ENCODE data around the gene KCNH1.

KCNH1 gene

DNA sequence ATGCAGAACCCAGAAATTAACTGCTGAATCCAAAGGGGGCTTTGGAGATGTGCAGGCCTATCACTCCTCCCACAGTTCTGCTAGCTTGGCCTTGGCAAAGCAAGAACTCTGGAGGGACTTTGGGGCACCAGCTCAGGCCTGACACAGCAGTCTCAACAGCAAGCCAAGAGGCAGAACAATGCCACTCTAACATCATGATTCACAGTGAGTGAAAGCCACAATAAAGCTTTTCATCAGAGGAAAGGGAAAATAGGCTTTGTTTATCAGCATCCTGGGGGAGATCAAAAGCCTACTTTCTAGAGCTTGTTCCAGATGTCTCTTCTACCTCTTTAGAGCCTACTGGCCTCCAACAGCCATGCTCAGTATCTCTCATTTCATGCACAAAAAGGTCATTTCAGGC is 283.4 kb downstream of the KCNH1 start:
- H3K27ac ChIP-seq (ENCODE audit: low read length) = no peak overlapping the region
- no peak overlapping the region for H3K4me3 ChIP-seq (ENCODE audit: low read length)
- no peak overlapping the region for H3K9ac ChIP-seq (ENCODE audit: low read depth, low read length)
- no peaks in the 10 kb centered on the region for H3K27me3 ChIP-seq (ENCODE audit: insufficient read depth, low read length)
- no peaks in the 10 kb centered on the region for H3K9me3 ChIP-seq (ENCODE audit: insufficient read depth, low read depth, low read length)
- H3K36me3 ChIP-seq (ENCODE audit: insufficient read depth, low read depth, low read length) = no peaks in the 10 kb centered on the region
- no peaks in the 10 kb centered on the region for H3K4me1 ChIP-seq (ENCODE audit: insufficient read depth, low read length)

DNA sequence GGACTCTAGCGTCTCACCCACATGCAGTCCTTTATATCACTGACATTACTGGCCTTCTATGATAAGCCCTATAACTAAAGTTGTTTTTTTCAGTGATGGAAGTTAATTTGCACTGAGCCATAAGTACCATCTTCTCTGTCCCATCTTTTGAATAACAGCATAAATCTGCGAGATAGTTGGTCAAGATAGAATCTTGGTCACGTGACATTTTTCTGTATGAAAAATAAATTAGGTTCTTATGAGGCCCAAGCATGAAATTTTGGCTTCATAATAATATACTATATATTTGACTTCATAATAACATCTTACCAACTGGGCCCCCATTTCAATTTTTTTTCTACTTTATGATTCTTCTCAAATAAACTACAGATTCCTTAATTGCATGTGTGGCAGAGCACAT is 285.5 kb downstream of the KCNH1 start:
- H3K4me3 ChIP-seq (ENCODE audit: low read length) = no peak overlapping the region
- H3K9me3 ChIP-seq (ENCODE audit: insufficient read depth, low read depth, low read length) = no peaks in the 10 kb centered on the region
- H3K4me1 ChIP-seq (ENCODE audit: insufficient read depth, low read length) = no peaks in the 10 kb centered on the region
- H3K27me3 ChIP-seq (ENCODE audit: insufficient read depth, low read length) = no peaks in the 10 kb centered on the region
- no peak overlapping the region for H3K9ac ChIP-seq (ENCODE audit: low read depth, low read length)
- no peak overlapping the region for H3K27ac ChIP-seq (ENCODE audit: low read length)
- H3K36me3 ChIP-seq (ENCODE audit: insufficient read depth, low read depth, low read length) = no peaks in the 10 kb centered on the region

DNA sequence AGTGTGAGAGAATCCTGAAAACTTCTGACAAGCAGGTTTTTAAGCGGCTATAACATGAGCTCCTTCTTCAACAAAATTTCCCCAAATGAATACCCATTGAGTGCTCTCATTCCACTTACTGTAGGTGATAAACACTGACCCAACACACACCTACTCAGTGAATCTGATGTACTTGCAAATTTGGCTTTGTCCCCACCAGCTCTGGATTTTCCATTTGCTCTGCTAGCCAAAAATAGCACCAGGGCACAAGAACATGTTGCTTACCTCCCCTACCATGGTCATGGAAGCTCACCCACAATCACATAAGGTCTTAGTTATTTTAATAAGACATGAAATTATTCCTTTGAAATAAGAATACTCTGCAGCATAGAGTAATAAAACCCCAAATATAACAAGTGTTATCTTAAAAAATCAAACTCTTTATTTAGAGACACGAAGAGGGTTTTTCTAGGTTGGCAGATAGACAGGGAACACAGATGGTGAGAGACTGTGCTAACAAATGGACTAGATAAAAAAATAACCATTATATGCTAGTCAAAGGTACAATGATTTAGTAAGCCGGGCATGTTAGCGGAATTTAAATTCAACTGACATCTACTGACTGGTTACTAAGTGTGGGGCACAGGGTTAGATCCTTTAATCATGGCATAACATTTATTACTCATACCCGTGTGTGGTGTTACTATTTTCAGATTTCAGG is 291.9 kb downstream of the KCNH1 start:
- no peak overlapping the region for H3K4me3 ChIP-seq (ENCODE audit: low read length)
- no peaks in the 10 kb centered on the region; the same call in 1 of the 2 replicates for H3K4me1 ChIP-seq (ENCODE audit: insufficient read depth, low read length)
- H3K9me3 ChIP-seq (ENCODE audit: insufficient read depth, low read depth, low read length) = no peaks in the 10 kb centered on the region
- H3K9ac ChIP-seq (ENCODE audit: low read depth, low read length) = no peak overlapping the region
- H3K27ac ChIP-seq (ENCODE audit: low read length) = no peak overlapping the region
- H3K36me3 ChIP-seq (ENCODE audit: insufficient read depth, low read depth, low read length) = no peaks in the 10 kb centered on the region
- H3K27me3 ChIP-seq (ENCODE audit: insufficient read depth, low read length) = no peaks in the 10 kb centered on the region

DNA sequence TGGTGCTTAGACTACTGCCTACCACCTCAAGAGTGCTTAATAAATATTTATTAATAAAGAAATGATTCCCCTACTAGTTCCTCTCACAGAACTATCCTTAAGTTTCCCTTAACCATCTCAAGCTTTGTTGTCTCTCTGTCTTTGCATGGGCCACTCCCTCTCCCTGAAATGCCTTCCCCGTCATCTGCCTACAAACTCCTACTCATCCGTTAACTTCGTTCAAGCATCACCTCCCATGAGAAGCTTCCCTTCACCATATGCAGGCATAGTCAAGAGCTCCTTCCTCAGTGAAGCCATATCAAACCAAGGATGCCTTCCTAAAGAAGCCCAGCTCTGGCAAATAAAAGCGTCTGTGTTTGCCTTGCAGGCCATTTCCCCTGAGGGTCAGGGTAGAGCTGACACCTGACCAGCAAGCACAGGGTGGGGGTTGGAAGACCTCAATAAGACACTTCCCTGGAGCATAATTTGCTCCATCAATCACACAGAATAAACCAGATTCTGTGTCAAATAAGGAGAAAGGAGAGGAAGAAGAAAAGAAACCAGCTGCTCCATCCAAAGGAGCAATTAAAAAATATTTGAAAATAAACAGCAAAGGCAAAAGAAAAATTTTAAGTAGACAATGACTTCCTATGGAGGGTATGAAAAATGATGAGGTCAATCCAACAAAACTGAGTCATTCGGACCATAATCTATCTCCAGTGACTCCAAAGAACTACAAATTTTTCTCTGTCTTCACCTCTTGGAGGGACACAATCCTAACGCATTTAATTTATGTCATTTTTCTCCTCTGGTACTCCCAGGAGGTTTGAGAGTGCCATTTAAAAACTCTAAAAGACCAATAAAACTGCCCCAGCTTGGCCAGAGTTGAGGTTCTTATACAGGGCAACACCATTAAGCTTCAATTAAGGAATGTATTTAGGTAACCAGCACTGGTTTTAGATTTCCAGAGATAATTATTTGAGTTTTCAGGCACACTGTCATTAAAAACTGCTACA is 303.6 kb downstream of the KCNH1 start:
- H3K9ac ChIP-seq (ENCODE audit: low read depth, low read length) = no peak overlapping the region; the same call in 1 of the 2 replicates
- H3K27ac ChIP-seq (ENCODE audit: low read length) = no peak overlapping the region
- H3K36me3 ChIP-seq (ENCODE audit: insufficient read depth, low read depth, low read length) = no peaks in the 10 kb centered on the region
- H3K4me1 ChIP-seq (ENCODE audit: insufficient read depth, low read length) = no peaks in the 10 kb centered on the region
- H3K4me3 ChIP-seq (ENCODE audit: low read length) = no peak overlapping the region
- no peaks in the 10 kb centered on the region for H3K27me3 ChIP-seq (ENCODE audit: insufficient read depth, low read length)
- no peaks in the 10 kb centered on the region for H3K9me3 ChIP-seq (ENCODE audit: insufficient read depth, low read depth, low read length)

DNA sequence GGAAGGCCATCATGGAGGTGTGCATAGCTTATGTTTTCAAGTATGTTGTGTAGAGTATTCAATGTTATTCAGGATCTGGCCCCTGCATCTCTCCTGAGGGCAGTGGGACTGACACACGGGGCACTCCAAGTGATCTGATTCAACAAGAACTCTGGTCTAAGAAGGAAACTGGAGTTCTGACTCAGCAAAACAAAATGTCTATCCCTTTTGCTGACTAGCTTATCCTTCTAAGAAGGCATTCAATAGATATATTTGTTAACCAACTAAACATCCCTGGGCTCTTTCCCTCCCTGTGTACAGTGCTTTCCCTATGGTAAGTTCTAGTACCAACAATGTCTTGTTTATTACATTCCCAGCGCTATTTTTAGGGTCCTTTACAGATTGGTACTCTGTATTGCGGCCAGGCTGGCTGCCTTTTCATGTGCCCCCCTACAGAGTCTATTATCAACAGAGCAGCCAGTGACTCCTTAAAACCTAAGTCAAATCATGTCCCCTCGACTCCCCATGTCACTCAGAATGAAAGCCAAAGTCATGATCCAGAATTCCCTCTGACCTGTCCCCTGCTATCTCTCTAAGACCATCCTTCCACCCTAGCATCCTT is 304.9 kb downstream of the KCNH1 start:
- no peaks in the 10 kb centered on the region; the same call in 1 of the 2 replicates for H3K27me3 ChIP-seq (ENCODE audit: insufficient read depth, low read length)
- no peaks in the 10 kb centered on the region for H3K36me3 ChIP-seq (ENCODE audit: insufficient read depth, low read depth, low read length)
- H3K27ac ChIP-seq (ENCODE audit: low read length) = no peak overlapping the region
- H3K9ac ChIP-seq (ENCODE audit: low read depth, low read length) = no peak overlapping the region
- H3K4me3 ChIP-seq (ENCODE audit: low read length) = no peak overlapping the region
- H3K9me3 ChIP-seq (ENCODE audit: insufficient read depth, low read depth, low read length) = no peaks in the 10 kb centered on the region
- no peaks in the 10 kb centered on the region for H3K4me1 ChIP-seq (ENCODE audit: insufficient read depth, low read length)

DNA sequence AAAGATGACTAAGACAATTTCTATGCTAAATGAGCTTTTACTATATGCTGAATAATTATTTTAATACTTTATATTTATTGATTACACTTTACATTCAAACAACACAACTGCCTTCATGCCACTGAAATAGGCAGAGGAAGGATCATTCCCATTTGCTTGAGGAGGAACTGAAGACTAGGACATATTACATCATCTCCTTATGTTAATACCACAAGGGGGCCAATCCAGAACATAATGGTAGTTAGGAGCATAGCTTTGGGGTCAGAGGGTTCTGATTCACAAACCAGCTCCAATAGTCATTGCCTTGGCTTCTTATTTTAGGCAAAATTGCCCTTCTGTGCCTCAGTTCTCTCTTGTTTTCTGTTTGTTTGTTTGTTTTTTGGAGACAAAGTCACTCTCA is 306.5 kb downstream of the KCNH1 start:
- no peaks in the 10 kb centered on the region for H3K9me3 ChIP-seq (ENCODE audit: insufficient read depth, low read depth, low read length)
- no peak overlapping the region for H3K27ac ChIP-seq (ENCODE audit: low read length)
- no peaks in the 10 kb centered on the region for H3K4me1 ChIP-seq (ENCODE audit: insufficient read depth, low read length)
- no peak overlapping the region for H3K9ac ChIP-seq (ENCODE audit: low read depth, low read length)
- H3K36me3 ChIP-seq (ENCODE audit: insufficient read depth, low read depth, low read length) = no peaks in the 10 kb centered on the region
- no peak overlapping the region for H3K4me3 ChIP-seq (ENCODE audit: low read length)
- no peaks in the 10 kb centered on the region; the same call in 1 of the 2 replicates for H3K27me3 ChIP-seq (ENCODE audit: insufficient read depth, low read length)

DNA sequence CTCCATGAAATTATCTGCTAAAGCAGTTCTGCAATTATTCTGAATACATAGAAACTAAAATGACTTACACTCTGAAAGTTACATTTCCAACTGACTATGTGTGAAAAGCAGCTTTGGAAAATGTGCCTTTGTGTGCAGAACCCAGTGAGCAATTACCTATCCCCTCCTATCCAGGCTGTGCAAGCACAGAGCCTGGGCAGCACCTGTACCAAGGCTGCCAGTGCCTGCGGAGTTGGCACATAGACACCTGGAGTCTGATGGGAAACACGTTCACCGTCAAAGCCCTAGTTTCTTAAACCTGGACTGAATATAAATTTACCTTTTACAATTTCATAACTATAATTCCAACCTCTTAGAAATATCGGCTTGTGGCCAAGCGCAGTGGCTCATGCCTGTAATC is 307.3 kb downstream of the KCNH1 start:
- Histone ChIP-seq H3K4me1 (ENCODE audit: insufficient read depth, low read length) (no peaks in the 10 kb centered on the region), H3K27ac (ENCODE audit: low read length) (no peak overlapping the region), H3K9ac (ENCODE audit: low read depth, low read length) (no peak overlapping the region), H3K27me3 (ENCODE audit: insufficient read depth, low read length) (no peaks in the 10 kb centered on the region; the same call in 1 of the 2 replicates), H3K4me3 (ENCODE audit: low read length) (no peak overlapping the region), H3K9me3 (ENCODE audit: insufficient read depth, low read depth, low read length) (no peaks in the 10 kb centered on the region), H3K36me3 (ENCODE audit: insufficient read depth, low read depth, low read length) (no peaks in the 10 kb centered on the region)

DNA sequence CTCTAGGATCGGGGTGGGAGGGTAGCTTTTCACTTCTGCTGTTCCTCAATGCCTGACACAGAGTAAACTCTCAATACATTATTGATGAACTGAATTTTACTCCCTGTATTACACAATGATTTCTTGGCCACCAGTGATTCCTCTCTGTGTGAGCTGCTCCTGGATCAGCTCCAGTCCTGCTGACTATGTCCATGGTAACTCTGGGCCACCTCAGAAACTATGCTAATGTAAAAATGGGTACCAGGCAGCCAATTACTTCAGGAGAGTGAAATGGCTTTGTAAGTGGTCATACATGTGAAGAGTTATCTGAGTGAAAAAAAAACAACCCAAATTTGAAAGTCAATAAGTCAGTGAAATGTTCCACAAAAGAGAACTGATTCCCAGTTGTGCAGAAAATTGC is 311.0 kb downstream of the KCNH1 start:
- Histone ChIP-seq H3K27me3 (ENCODE audit: insufficient read depth, low read length) (no peaks in the 10 kb centered on the region; the same call in 1 of the 2 replicates), H3K4me1 (ENCODE audit: insufficient read depth, low read length) (no peaks in the 10 kb centered on the region), H3K9me3 (ENCODE audit: insufficient read depth, low read depth, low read length) (no peaks in the 10 kb centered on the region), H3K9ac (ENCODE audit: low read depth, low read length) (no peak overlapping the region), H3K4me3 (ENCODE audit: low read length) (no peak overlapping the region), H3K36me3 (ENCODE audit: insufficient read depth, low read depth, low read length) (no peaks in the 10 kb centered on the region), H3K27ac (ENCODE audit: low read length) (no peak overlapping the region)

DNA sequence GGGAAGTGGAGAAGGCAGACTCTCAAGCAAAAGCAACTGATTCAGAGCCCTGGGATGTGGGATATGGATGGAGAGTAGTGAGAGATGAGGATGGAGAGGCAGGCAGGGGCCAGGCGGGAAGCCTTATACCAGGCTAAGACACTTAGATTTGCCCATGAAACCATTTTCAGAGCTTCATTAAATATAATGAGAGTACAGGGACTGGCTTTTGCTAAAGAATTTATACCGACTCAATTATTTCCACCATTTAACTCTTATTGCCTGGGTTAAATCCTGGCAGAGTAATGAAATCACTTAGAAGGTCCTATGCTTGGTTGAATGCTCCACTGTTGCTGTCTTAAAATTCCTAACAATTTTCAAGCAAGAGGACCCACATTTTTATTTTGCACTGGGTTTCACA is 311.7 kb downstream of the KCNH1 start:
- H3K4me3 ChIP-seq (ENCODE audit: low read length) = no peak overlapping the region
- H3K9me3 ChIP-seq (ENCODE audit: insufficient read depth, low read depth, low read length) = no peaks in the 10 kb centered on the region
- H3K27ac ChIP-seq (ENCODE audit: low read length) = no peak overlapping the region
- no peaks in the 10 kb centered on the region; the same call in 1 of the 2 replicates for H3K27me3 ChIP-seq (ENCODE audit: insufficient read depth, low read length)
- no peaks in the 10 kb centered on the region for H3K4me1 ChIP-seq (ENCODE audit: insufficient read depth, low read length)
- no peak overlapping the region for H3K9ac ChIP-seq (ENCODE audit: low read depth, low read length)
- H3K36me3 ChIP-seq (ENCODE audit: insufficient read depth, low read depth, low read length) = no peaks in the 10 kb centered on the region

DNA sequence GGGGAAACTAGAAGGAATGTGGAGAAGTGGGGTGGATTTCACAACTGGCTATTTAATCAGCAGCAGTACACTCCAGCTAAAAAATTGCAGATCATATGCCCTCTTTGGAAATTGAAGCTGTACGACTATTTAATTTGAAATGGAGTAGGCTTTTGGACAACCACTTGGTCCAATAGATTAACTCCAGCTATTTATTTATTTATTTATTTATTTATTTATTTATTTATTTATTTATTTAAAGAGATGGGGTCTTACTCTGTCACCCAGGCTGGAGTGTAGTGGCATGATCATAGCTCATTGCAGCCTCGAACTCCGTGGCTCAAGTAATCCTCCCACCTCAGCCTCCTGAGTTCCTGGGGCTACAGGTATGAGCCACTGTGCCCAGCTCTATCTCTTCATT is 312.3 kb downstream of the KCNH1 start:
- no peaks in the 10 kb centered on the region for H3K9me3 ChIP-seq (ENCODE audit: insufficient read depth, low read depth, low read length)
- no peaks in the 10 kb centered on the region for H3K36me3 ChIP-seq (ENCODE audit: insufficient read depth, low read depth, low read length)

DNA sequence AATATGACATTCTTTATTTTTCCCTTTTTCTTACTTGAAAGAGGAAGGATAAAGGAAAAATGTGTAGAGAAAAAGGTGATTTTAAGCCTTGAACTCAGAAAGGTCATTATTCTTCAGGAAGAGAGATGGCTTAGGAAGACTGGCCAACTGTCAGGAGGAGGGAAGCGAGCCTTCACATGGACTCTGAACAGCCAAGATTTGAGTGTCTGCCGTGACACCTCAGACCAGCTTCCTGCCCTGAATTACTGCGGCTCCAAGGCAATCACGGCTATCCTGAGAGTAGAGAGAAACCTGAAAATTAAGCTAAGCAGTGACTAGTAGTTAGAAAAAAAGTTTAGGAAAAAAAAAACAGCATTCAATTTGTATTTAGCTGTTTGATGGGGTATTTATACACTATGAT is 314.7 kb downstream of the KCNH1 start:
- H3K27ac ChIP-seq (ENCODE audit: low read length) = no peak overlapping the region
- H3K9me3 ChIP-seq (ENCODE audit: insufficient read depth, low read depth, low read length) = no peaks in the 10 kb centered on the region
- H3K4me3 ChIP-seq (ENCODE audit: low read length) = no peak overlapping the region
- no peaks in the 10 kb centered on the region for H3K36me3 ChIP-seq (ENCODE audit: insufficient read depth, low read depth, low read length)
- 0 out of 2 replicates have a peak, but pooled peaks cover 8% of the 10 kb centered on the region for H3K4me1 ChIP-seq (ENCODE audit: insufficient read depth, low read length)
- no peaks in the 10 kb centered on the region for H3K27me3 ChIP-seq (ENCODE audit: insufficient read depth, low read length)
- H3K9ac ChIP-seq (ENCODE audit: low read depth, low read length) = no peak overlapping the region

More for the DNA sequence above, 312.3 kb downstream of the KCNH1 start:
- Histone ChIP-seq H3K9ac (ENCODE audit: low read depth, low read length) (no peak overlapping the region), H3K4me3 (ENCODE audit: low read length) (no peak overlapping the region), H3K27ac (ENCODE audit: low read length) (no peak overlapping the region), H3K27me3 (ENCODE audit: insufficient read depth, low read length) (no peaks in the 10 kb centered on the region; the same call in 1 of the 2 replicates), H3K4me1 (ENCODE audit: insufficient read depth, low read length) (no peaks in the 10 kb centered on the region)
